Measurements from ENCODE around the gene MTUS2. TPM values are rescaled to one million over a fixed set of nuclear protein-coding genes. Genes with fewer than 3 reads are reported as not detected.

Gene MTUS2
- total RNA-seq, 1 donor from 2014 or later, result not detected

- DNase-seq (ENCODE audit: low read depth) (no peak), FAIRE-seq (no peak)
- Histone ChIP-seq H3K4me3 (ENCODE audit: low read depth, low read length) (no peak overlapping the region), H3K36me3 (ENCODE audit: control insufficient read depth, insufficient read depth, low read length) (peaks cover 18% of the 10 kb centered on the region), H3K27me3 (ENCODE audit: control insufficient read depth, insufficient read depth, low read length) (no peaks in the 10 kb centered on the region)
- no peak for TF ChIP-seq CTCF (IDR thresholded peaks at IDR 0.05; ENCODE audit: insufficient read depth, low read length, severe bottlenecking)
These were observed 690.0 kb downstream of the MTUS2 start for GRCh38 chr13:29509999-29510589.

GRCh38 chr13:29510651-29511084 is 690.5 kb downstream of the MTUS2 start:
- Histone ChIP-seq H3K4me3 (ENCODE audit: low read depth, low read length) (no peak overlapping the region), H3K36me3 (ENCODE audit: control insufficient read depth, insufficient read depth, low read length) (peaks cover 24% of the 10 kb centered on the region), H3K27me3 (ENCODE audit: control insufficient read depth, insufficient read depth, low read length) (no peaks in the 10 kb centered on the region)
- TF ChIP-seq CTCF (IDR thresholded peaks at IDR 0.05; ENCODE audit: insufficient read depth, low read length, severe bottlenecking), result no peak
- FAIRE-seq (no peak), DNase-seq (ENCODE audit: low read depth) (no peak)

- TF ChIP-seq CTCF (IDR thresholded peaks at IDR 0.05; ENCODE audit: insufficient read depth, low read length, severe bottlenecking), result no peak
- DNase-seq (ENCODE audit: low read depth) (no peak), FAIRE-seq (no peak)
- Histone ChIP-seq H3K36me3 (ENCODE audit: control insufficient read depth, insufficient read depth, low read length) (peaks cover 29% of the 10 kb centered on the region), H3K4me3 (ENCODE audit: low read depth, low read length) (no peak overlapping the region), H3K27me3 (ENCODE audit: control insufficient read depth, insufficient read depth, low read length) (no peaks in the 10 kb centered on the region)
These were observed 691.1 kb downstream of the MTUS2 start for GRCh38 chr13:29511106-29511796.

GRCh38 chr13:29511980-29512379 is 691.8 kb downstream of the MTUS2 start:
- DNase-seq (ENCODE audit: low read depth), result no peak
- Histone ChIP-seq H3K27me3 (ENCODE audit: control insufficient read depth, insufficient read depth, low read length) (no peaks in the 10 kb centered on the region), H3K36me3 (ENCODE audit: control insufficient read depth, insufficient read depth, low read length) (peaks cover 34% of the 10 kb centered on the region), H3K4me3 (ENCODE audit: low read depth, low read length) (no peak overlapping the region)
- FAIRE-seq, result no peak
- TF ChIP-seq CTCF (IDR thresholded peaks at IDR 0.05; ENCODE audit: insufficient read depth, low read length, severe bottlenecking), result no peak

- H3K36me3 ChIP-seq (ENCODE audit: control insufficient read depth, insufficient read depth, low read length), result peaks cover 44% of the 10 kb centered on the region
- TF ChIP-seq CTCF (IDR thresholded peaks at IDR 0.05; ENCODE audit: insufficient read depth, low read length, severe bottlenecking), result no peak
- no peaks in the 10 kb centered on the region for H3K27me3 ChIP-seq (ENCODE audit: control insufficient read depth, insufficient read depth, low read length)
- FAIRE-seq, result no peak
- H3K4me3 ChIP-seq (ENCODE audit: low read depth, low read length), result no peak overlapping the region
- no peak for DNase-seq (ENCODE audit: low read depth)
These were observed 693.2 kb downstream of the MTUS2 start for GRCh38 chr13:29513002-29513980.

Measured in bronchial epithelial cell (primary cell).